GM21737 (cell line): ENCODE results near the gene PDE4B.
"Not testable (repeated sequence)": the region's sequence is repeated elsewhere in the genome, so short reads cannot be mapped to it uniquely, and the experiment has no call there.

Experiments used
- ATAC-seq: cut with Tn5 transposase; IDR thresholded peaks from one replicate; pipeline ENCODE4 v1.9.1; 2021; ENCODE audit warnings: mild to moderate bottlenecking, moderate library complexity; ENCODE audit not compliant: unreplicated experiment

Gene PDE4B

DNA sequence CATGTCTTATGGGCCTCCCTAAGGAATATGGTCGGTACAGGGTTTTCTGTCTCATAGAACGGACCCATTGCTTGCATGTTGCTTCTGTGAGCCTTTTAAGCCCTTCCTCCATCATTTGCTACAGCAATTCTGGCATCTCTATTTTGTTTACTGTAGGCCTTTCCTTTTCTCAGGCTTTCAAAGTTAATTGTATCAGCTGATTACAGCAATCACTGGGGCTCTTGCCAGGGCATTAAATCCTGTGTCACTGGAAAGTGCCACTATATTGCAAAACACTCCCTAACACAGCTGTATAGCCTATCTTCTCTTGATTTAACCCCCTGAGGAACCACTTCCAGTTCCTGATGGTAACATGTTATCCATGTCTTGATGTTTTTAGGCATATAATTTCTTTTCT is 156.5 kb downstream of the PDE4B start:
- ATAC-seq: no peak

DNA sequence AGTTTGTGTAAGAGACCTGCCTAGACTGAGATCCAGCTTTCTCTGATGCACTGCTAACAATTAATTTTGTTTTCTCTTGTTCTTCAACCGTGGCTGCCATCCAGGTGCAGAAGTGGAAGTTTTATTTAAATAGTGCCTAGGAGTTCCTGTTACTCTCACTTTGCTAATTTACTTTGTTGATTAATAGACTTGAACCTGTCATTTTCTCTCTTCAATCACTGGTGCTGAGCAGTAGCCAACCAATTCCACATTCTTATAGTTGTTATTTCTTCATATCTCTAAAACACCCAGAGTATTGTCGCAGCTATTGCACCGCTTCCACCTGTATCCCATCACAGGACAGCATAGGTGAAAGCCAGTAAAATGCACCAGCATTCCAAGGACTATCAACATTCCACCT is 157.2 kb downstream of the PDE4B start:
- ATAC-seq: no peak

DNA sequence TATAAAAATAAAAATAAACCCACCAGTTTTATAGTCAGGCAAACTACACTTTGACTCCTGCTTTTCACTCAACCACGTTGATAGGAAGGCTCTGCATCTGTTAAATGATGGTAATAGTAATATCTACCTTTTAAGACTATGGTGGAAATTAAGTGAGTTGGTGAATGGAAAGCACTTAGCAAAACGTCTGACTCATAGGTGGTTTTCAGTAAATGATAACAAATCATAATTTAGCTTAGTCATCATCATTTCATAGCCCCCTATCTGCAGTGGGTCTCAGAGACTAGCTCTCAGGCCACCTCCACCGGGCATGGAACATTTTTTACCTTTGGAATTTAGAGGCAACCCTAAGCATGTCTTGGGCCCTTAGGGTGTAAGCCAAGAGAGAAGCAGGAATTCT is 160.0 kb downstream of the PDE4B start:
- ATAC-seq: no peak

DNA sequence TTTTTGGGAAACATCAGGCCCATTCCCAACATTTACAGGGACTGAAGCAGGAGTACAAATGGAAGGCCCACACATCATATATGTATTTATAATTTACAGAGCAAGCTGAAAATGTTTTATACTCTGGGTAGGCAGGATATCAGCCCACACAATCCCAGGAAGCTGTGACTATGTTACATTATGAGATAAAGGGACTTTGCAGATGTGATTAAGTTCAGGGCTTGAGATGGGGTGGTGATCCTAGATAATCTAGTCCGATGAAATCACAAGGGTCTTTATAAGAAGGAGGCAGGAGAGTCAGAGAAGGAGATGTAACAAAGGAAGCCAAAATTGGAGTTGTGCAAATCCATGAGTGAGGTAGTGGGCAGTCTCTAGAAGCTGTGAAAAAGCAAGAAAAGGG is 160.5 kb downstream of the PDE4B start:
- no peak for ATAC-seq

DNA sequence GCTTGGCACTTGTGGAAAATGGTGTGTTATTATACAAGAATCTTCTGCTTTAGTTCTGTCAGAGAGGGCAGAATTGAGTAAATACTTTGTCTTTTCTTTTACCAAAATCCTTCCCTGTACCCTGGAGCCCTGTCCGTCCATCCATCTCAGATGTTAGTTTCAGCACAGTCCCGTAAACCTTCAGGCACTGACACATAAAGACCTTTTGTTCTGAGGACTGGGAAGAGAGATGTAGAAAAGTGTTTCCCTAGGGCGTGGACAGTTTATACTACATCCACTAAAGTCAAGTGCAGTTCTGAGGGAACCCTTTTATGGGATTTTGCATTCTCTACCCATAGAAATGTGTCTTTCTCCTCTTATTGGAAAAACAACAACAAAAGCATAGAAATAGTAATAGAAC is 162.4 kb downstream of the PDE4B start:
- no peak for ATAC-seq

DNA sequence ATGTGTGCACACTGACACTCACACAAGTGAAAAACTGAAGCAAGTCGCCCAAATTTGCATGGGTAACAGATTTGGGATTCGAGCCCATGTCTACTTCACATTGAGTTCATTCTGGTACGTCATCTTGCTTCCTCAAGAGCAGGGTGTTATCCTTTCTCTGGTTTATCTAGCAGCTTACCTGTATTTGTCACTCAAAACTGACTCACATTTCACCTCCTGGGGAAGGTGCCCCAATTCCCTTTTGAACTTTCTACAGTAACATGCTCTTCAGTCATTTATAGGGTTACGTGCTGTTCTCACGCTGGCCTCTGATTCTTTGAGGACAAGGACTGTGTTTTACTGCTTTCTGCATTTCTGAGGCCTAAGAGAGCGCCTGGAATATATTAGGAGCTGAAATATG is 162.8 kb downstream of the PDE4B start:
- ATAC-seq: no peak

DNA sequence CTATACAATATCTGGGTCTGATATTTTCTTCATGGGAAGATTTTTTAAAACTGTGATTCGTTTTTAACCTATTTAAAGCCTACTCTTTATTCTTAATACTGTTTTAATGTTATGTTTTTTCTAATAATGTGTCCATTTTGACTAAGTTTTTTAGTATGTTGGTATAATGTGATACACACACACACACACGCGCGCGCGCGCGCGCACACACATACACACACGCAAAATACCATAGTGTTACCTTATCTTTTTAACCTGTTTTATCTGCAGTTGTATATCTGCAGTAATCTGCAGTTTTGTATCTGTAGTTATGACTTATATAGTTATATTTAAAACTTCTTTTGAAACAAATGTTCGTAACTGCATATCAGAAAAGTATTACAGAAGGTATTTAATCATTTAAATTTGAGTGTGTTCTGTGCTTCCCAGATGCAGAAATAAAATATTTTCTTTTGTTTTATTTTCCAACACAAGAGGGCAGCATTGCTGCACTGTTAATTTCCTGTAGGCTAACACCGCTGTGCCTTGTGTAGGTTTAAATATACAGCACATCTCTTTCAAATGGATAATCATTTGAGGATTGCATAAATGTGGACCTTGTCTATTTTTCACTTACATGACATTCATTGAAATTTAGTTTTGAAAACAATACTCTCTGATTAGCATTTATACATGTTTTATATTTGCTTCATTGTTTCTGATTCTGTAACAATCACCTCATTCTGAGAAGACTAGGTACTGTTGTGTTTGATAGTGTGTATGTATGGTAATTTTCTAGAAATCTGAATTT is 166.1 kb downstream of the PDE4B start:
- no peak for ATAC-seq

DNA sequence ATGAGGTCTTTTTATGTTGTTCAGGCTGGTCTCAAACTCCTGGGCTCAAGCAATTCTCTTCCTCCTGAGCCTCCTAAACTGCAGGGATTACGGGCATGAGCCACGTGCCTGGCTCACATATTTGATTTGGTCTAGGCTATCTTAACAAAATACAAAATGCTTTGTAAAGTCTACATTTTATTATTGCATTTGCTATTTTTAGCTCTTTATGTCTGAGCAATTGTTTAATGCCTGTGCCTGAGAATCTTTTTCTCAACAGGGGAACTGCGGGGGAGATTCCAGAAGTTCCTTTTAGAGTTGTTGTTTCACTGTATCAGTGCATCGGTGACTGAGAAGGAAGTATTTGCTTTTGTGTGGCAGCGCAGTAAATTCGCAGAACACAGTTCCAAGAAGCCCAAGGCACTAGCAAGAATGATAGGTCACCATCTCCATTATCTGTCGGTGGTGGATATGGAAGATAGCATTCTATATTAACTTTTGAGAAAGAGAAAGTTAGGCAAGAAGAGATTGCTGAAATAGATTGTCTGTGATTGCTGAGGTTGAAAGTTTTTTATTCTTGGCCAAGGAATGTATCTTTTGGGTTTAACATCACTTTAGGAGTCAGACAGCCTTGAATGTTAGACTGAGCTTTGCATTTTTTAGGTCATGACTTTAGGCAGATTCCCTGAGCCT is 167.3 kb downstream of the PDE4B start:
- ATAC-seq: no peak

DNA sequence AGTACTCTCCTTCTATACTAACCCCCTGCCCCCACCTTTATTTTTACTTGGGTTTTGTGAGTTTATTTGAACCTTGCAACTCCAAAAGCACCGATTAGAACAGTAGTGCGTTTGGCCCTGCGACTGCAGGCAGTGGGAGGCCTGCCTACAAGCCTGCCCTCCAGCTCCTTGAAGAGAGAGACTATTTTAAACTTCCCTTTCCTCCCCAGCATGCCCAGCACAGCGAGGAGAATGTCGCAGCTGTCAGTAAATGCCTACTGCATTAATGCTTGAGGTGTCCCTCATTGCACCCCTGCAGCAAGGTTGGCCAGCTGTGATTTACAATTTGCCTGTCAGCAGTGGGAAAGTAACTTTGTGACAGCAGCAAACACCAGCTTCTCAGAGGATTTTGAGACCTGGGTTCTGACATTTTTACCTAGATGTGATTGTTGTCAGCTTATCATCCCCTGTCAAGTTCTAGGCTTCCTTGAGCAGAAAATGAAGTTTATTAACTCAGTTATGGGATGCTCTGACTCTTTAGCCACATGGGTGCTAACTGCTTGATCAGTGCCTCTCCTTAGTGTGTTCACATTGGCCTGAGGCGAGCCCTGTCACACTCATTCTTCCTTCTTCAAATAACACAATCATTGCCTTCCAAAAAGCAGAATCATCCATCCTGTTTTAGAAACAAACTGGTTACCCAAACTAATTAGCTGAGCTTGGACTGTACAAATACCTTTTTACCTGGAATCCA is 170.6 kb downstream of the PDE4B start:
- ATAC-seq: no peak

DNA sequence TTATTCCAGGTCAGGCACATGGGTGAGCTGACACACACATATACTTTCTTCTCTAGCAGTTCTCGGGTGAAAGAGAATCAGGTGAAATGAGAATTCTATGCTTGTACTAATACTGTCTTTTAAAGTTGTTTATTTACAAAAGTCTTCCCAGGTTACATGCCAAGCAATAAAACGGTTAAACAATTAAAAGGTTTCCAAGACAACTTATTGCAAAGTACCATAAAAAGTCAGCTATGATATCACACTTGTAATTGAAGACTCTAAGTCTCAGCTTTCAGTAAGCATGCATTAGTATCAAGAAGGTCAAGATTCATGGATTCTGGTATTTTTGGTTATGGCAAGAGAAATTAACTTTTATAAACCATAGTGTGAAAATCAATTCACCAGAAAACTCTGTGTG is 171.4 kb downstream of the PDE4B start:
- no peak for ATAC-seq

DNA sequence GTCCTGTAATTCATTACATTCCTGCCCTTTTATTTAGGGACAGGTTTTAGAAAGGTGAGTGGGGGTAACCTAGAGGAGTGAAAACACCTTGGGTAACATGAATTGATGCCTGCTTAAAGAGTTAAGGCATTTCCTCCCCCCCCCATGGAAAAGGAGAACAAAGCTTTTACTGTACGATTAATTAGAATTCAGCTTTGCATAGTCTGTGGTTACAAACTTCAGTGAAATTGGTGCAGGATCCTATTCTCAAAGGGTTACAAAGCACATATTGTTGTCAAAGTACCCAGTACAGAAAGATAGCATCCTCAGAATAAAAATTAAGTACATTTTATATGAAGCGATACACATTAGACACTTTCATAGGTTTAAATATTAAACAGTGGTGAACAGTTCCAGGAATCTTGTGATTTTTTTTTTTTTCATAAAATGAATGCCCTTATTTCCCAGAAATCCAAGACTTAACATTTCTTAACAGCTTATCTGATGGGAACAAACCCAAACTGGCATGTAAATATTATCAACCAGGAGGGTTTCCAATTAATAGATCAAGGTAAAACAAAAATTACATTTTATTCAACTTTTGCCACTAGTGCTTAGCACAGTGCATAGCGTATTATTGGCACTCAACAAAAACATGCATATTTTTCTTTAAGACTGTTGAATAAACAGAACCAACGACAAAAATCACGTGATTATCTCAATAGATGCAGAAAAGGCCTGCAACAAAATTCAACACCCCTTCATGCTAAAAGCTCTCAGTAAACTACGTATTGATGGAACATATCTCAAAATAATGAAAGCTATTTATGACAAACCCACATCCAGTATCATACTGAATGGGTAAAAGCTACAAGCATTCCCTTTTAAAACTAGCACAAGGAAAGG is 172.7 kb downstream of the PDE4B start:
- ATAC-seq: no peak

DNA sequence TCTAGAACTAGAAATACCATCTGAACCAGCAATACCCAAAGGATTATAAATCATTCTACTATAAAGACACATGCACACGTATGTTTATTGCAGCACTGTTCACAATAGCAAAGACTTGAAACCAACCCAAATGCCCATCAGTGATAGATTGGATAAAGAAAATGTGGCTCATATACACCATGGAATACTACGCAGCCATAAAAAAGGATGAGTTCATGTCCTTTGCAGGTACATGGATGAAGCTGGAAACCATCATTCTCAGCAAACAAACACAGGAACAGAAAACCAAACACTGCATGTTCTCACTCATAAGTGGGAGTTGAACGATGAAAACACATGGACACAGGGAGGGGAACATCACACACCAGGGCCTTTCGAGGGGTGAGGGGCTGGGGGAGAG is 174.8 kb downstream of the PDE4B start:
- ATAC-seq: not testable (repeated sequence)

DNA sequence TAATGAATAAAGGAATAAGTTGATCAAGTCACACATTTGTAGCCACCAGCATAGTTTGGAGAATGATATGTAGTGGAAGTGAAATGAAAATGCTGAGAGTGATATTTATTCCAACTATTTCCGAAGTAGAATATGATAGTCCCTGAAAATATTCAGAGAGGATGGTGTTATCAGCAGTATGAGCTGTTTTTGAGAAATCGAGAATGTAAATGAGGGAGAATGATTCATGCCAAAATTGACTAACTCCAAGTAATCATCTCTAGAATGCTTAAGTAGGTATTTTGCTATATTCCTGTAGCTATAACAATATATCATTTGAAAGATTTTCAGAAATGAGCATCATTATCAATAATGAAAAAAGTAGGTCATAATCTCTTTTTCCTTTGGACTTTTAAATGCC is 178.9 kb downstream of the PDE4B start:
- no peak for ATAC-seq

DNA sequence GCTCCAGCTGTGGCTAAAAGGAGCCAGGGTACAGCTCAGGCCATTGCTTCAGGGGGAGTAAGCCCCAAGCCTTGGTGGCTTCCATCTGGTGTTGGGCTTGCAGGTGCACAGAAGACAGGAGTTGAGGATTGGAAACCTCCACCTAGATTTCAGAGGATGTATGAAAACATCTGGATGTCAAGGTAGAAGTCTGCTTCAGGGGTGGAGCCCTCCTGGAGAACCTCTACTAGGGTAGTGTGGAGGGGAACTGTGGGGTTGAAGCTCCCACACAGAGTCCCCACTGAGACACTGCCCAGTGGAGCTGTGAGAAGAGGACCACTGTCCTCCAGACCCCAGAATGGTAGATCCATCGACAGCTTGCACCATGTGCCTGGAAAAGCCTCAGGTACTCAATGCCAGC is 183.0 kb downstream of the PDE4B start:
- no peak for ATAC-seq

DNA sequence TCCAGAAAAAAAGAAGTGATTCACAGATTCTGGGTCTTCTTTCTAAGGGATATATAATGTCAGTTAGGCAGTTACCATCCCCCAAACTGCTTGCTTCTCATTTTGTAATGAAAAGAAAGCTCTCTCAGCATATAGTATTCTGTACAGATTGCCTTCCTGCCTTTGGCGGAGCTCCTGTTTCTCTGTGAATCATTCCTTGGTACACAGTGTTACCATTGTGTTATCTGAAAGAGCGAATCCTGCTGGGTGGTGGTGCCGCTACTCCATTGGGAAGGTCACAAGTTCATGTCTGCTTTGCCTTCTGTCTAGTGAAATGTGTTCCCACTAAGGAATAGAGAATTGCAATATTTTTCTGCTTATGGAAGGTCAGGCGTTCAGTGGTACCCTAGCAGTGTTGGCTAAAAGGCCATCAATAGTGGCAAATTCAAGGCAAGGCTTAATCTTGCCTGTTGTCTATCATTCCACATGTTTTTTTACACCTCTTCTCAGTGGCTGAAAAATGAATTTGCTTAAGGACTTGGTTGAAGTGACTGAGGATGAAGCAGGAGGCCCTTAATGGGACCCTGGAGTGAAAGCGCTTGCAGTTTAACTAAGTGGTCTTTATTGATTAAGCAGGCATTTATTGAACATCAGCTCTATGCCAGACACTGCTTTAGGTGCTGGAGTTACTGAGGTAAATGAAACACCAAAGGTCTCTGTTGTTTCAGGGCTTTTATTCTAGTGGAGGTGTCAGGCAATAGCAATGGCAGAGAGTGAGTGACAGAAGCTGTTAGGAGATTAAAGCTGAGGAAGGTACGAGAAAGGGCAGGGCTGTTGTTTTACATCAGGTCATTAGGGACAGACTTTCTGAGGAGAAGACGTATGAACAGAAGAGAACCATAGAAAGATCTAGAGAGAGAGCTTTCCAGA is 186.7 kb downstream of the PDE4B start:
- ATAC-seq: no peak

DNA sequence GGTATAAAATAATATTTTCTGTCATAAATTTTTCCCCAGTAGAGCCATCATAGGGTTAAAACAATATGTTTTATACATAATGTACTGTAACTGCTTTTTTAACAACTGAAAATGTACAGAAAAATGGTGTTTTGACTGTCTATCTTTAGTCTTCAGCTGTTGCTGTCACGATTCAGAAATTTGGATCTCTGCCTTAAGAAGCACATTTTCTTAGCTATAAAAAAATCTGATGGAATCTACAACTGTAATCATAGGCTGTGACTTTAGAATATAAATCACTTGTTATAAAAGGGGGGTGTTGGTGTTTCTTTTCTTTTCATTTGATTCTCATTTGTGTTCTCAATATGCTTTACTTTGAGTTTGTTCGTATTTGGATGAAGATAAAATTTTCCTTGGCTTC is 187.5 kb downstream of the PDE4B start:
- ATAC-seq: no peak

DNA sequence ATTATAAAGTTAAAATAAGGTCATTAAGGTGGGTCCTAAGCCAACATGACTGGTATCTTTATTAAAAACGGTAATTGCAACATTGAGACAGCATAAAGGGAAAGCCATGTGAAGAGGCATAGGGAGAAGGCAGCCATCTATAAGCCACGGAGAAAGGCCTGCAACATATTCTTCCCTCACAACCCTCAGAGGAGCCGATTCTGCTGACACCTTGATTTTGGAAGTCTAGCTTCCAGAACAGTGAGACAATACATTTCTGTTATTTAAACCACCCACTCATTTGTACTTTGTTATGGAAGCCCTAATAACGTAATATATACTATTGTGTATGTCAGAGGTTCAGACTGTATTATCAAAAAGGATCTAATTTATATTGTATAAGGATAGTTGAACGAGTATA is 190.8 kb downstream of the PDE4B start:
- no peak for ATAC-seq

DNA sequence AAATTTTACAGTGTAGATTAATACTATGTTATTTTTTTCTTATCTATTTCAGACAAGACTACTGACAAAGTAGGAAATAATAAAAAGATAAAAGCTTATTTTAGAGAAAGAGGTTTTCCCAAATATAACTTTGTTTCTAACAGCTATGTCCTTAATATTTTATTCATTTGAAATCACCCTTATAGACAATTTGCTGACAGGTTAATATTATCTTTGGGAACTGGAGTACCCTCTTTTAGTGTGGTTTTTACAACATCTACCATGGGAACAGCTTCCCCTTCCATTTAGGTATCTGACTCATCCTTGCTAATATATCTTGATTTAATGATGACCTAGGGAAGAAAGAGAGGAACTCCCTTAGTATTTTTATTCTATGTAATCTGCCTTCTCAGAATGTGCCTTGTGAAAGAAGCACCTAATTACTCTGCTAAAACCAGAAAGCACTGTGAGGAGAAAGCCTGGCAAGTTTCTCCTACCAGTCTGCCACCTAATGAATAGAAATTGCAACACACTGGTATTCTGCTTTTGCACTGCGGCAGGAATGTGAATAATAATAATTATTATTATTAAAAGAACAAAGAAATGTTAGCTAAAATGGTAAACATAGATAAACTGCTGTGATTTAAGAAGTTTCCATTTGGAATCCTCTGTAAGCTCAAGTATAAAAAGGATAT is 192.8 kb downstream of the PDE4B start:
- ATAC-seq: no peak

DNA sequence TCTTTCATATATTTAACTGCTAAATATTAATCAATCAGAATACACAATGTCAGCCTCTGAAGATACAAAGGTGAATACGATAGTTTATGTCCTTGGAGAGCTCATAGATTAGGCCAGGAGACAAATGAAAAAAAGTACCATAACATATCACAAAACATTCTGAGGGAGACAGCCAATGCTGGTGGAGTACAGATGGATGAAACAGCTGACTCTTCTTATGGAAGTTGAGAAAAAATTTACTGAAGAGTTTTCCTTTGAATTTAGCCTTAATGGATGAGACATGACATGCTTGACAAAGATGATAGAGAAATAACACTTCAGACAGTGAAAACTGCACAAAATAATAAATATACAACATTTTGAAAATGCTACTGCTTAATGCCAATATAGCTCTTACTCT is 193.5 kb downstream of the PDE4B start:
- no peak for ATAC-seq
